Type B pancreatic cell (in vitro differentiated cells): ENCODE data around the gene HERPUD1. TPM values are rescaled to one million over a fixed set of nuclear protein-coding genes. Genes with fewer than 3 reads are reported as not detected.

Experiments
- DNase-seq: peaks from one replicate; pipeline ENCODE4 v3.0.0; 2021; ENCODE audit warnings: mixed read lengths; ENCODE audit not compliant: unreplicated experiment; ENCODE audit errors: extremely low spot score
- H3K27ac Mint-ChIP-seq: 2 replicates; pipeline ENCODE4 v1.8.0; 2021; ENCODE audit warnings: mild to moderate bottlenecking, mixed read lengths
- H3K27me3 Mint-ChIP-seq: 2 replicates; pipeline ENCODE4 v1.8.0; 2021; ENCODE audit warnings: mixed read lengths
- H3K36me3 Mint-ChIP-seq: 2 replicates; pipeline ENCODE4 v1.8.0; 2021; ENCODE audit warnings: mixed read lengths
- H3K4me1 Mint-ChIP-seq: one replicate; pipeline ENCODE4 v1.8.0; 2021; ENCODE audit warnings: mixed read lengths; ENCODE audit not compliant: unreplicated experiment
- H3K4me3 Mint-ChIP-seq: 2 replicates; pipeline ENCODE4 v1.8.0; 2021; ENCODE audit warnings: mild to moderate bottlenecking, mixed read lengths
- H3K9me3 Mint-ChIP-seq: 2 replicates; pipeline ENCODE4 v1.8.0; 2021; ENCODE audit warnings: mixed read lengths
- total RNA-seq: library from RNA; stranded (reverse); gene quantifications from 2 replicates; pipeline ENCODE4 v1.2.1, GENCODE V29; 2021; ENCODE audit warnings: low replicate concordance
- TF ChIP-seq, protein P1 (sequence below): fragments of 200-600 bp; sonication (generic); conservative IDR thresholded peaks from 2 replicates; pipeline ENCODE4 v1.5.0; 2021; ENCODE audit warnings: antibody characterized with exemption, mild to moderate bottlenecking

HERPUD1 gene
- total RNA-seq, 1 donor from 2014 or later, result 98.8 TPM

DNA sequence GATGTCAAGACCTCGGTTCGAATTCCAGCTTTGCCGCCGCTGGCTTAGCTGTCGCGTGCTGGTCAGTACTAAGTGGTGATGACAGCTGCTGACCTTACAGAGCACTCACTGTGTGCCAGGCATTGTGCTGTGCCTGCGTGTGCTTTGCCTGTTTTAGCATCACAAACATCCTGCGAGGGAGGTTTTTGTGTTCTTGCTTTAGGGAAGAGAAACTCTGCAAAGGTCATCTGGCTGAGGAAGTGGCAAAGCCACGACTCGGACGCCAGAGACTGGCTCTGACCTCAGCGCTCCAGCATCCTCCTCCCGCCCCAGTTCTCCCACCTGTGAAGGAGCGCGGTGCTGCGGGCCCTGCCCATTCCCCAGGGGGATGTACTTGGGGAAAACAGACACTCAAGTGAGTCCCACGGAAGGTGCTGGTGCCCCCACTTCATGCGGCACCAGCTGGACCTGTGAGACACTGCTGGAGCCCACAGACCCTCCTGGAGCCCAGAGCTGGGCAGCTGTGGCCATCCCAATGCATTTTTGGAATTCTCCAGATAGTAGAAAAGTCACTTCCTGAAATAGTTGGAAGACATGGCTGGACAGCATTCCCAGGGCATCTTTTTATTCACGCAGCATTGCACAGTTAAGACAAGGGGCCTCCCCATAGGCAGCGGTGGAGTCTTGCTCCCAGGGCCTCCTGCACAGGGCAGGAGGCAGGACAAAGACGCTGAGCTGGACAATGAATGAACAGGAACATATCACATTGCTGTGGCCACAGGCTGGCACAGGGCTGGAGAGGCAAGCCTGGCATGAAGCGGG is 20.0 kb upstream of the HERPUD1 start:
- Mint-ChIP-seq H3K4me1 (peaks cover 31% of the 10 kb centered on the region), H3K4me3 (peak overlapping the region; percentile 2), H3K27ac (peak overlapping the region; percentile 39), H3K36me3 (no peaks in the 10 kb centered on the region), H3K9me3 (no peaks in the 10 kb centered on the region), H3K27me3 (no peaks in the 10 kb centered on the region)
- no peak for DNase-seq
- TF ChIP-seq, protein P1, sequence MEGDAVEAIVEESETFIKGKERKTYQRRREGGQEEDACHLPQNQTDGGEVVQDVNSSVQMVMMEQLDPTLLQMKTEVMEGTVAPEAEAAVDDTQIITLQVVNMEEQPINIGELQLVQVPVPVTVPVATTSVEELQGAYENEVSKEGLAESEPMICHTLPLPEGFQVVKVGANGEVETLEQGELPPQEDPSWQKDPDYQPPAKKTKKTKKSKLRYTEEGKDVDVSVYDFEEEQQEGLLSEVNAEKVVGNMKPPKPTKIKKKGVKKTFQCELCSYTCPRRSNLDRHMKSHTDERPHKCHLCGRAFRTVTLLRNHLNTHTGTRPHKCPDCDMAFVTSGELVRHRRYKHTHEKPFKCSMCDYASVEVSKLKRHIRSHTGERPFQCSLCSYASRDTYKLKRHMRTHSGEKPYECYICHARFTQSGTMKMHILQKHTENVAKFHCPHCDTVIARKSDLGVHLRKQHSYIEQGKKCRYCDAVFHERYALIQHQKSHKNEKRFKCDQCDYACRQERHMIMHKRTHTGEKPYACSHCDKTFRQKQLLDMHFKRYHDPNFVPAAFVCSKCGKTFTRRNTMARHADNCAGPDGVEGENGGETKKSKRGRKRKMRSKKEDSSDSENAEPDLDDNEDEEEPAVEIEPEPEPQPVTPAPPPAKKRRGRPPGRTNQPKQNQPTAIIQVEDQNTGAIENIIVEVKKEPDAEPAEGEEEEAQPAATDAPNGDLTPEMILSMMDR, result no peak

DNA sequence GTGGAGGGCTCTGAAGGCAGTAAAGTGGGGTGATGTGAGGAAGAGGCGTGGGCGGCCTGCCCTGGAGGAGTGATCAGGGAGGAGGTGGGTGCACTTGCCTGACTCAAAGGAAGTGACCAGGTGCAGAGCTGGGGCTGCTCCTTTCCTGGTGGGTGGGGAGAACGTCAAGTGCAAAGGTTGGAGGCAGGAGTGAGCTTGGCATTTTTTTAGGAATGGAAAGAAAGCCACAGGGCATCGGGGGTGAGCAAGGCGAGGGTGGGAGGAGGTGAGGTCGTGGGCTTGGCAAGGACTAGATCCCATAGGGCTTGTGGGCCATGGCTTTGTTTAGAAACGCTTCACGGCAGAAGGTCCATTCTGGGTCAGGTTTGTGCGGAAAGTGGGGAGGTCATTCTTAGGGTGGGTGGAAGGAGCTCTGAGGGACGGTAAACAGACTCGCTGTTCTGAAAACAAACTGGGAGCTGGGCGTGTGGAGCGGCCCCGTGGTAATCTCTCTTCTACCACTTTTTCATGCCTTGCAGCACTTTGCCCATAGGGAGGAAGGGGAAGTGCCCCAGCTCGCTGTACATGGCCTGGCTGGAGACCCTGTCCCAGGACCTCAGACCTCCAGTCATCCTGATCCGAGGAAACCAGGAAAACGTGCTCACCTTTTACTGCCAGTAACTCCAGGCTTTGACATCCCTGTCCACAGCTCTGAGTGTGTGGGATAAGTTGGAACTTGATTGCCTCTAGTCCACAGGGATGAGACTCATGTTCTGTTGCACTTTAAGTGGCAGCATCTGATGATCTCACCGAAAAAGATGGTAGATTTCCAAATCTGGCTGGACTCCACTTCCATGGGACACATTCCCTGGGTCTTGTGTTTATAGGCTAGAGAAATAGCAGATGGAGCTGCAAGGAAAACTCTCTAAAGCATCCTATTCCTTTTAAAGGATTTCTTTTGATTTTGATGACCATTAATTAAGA is 18.9 kb upstream of the HERPUD1 start:
- H3K9me3 Mint-ChIP-seq, result no peaks in the 10 kb centered on the region
- TF ChIP-seq, protein P1, result no peak
- DNase-seq, result no peak
- H3K36me3 Mint-ChIP-seq, result peaks cover 4% of the 10 kb centered on the region
- no peaks in the 10 kb centered on the region for H3K27me3 Mint-ChIP-seq
- H3K27ac Mint-ChIP-seq, result peak overlapping the region; percentile 39
- peak overlapping the region; percentile 2 for H3K4me3 Mint-ChIP-seq
- H3K4me1 Mint-ChIP-seq, result peaks cover 36% of the 10 kb centered on the region

DNA sequence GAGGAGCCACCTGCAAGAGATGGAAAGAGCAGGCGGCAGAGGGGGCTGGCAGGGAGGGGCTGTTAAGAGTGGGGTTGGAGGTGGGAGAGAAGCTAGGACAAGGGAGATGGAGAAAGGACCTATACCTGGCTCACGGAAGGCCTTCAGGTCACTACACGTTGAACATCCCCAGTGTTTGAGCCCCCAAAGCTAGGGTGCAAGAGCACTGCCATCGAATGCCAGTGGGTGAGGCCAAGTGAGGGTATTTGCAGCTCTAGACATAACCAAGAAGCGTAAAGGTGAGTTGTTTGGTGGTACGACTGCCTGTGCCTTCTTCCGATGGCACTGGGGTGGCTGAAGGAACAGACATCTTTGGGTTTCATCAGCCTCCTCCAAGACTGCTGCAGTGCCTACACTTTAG is 17.0 kb upstream of the HERPUD1 start:
- peaks cover 44% of the 10 kb centered on the region for H3K4me1 Mint-ChIP-seq
- no peak overlapping the region for H3K27ac Mint-ChIP-seq
- H3K36me3 Mint-ChIP-seq, result peaks cover 4% of the 10 kb centered on the region
- H3K4me3 Mint-ChIP-seq, result no peak overlapping the region
- no peaks in the 10 kb centered on the region for H3K27me3 Mint-ChIP-seq
- H3K9me3 Mint-ChIP-seq, result peaks cover 8% of the 10 kb centered on the region
- no peak for DNase-seq
- TF ChIP-seq, protein P1, result no peak

DNA sequence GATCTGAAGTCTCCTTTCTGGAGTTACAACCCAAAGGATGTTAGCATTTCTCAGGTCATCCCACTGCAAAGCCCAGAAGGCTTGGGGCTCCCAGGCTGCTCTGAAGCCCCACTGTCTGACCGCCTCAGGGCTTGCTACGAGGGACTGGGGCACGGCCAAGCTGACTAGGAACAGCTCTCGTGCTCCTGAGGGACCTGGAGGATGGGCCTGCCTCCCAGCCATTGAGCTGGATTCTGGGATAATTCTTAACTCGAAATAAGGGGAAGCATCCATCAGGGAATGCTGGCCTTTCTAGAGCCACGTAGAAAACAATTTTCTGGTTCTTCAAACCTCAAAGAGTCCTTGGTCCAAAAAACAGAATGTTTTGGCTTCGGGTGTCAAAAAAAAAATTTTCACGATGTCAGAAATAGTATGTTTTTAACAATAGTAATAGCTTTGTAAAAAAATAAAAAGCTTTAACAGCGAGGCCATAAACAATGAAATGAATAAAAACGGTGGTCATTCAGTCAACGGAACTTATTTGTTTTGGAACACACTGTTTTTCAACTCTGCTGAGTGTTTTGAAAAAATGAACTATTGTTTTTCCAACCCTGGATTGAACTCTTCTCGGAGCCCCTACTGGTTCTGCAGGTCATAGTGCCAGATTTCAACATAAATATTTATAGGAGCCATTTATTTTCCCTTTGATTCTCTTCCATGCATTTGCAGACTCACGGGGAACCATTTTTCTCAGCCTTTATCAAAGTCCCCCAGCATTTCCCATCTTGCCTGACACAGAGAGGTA is 16.4 kb upstream of the HERPUD1 start:
- H3K27me3 Mint-ChIP-seq, result no peaks in the 10 kb centered on the region
- peaks cover 4% of the 10 kb centered on the region for H3K36me3 Mint-ChIP-seq
- DNase-seq, result no peak
- no peak overlapping the region for H3K27ac Mint-ChIP-seq
- TF ChIP-seq, protein P1, result no peak
- peaks cover 8% of the 10 kb centered on the region for H3K9me3 Mint-ChIP-seq
- peaks cover 41% of the 10 kb centered on the region for H3K4me1 Mint-ChIP-seq
- H3K4me3 Mint-ChIP-seq, result no peak overlapping the region
